Measurements from ENCODE around the gene COL13A1.

- TF ChIP-seq CTCF (IDR thresholded peaks at IDR 0.05) (no peak), POLR2AphosphoS5 (IDR thresholded peaks at IDR 0.05) (no peak), POLR2A (IDR thresholded peaks at IDR 0.05) (no peak)
Observed at GRCh38 chr10:69828144-69828870, 26.6 kb downstream of the COL13A1 start.

Measured in breast epithelium (tissue), 3 donors.